ENCODE data around the gene IKZF1. TPM values are rescaled to one million over a fixed set of nuclear protein-coding genes. Genes with fewer than 3 reads are reported as not detected.

The IKZF1 gene
- not detected in 2 replicates for total RNA-seq (2014; rRNA removed; shearing (Covaris generic))
- polyA plus RNA-seq (2015; cell fraction: cytosol; rRNA removed), result not detected in 2 replicates
- not detected in 2 replicates for polyA plus RNA-seq (2015; cell fraction: nucleus; rRNA removed)

- no peak for DNase-seq (ENCODE audit: low read depth)
Observed at GRCh38 chr7:50304129-50304910, at the start of gene IKZF1. TSS of gene IKZF1 (plus strand) at chr7:50304716. CDS start at chr7:50319062, 14,346 bp downstream.

- DNase-seq (ENCODE audit: low read depth), result no peak
Observed at GRCh38 chr7:50261593-50261992, 42.9 kb upstream of the IKZF1 start.

GRCh38 chr7:50262446-50262845 is 42.1 kb upstream of the IKZF1 start:
- no peak for DNase-seq (ENCODE audit: low read depth)

GRCh38 chr7:50262916-50263690 is 41.4 kb upstream of the IKZF1 start:
- DNase-seq (ENCODE audit: low read depth), result peak; percentile 62

GRCh38 chr7:50264908-50265307 is 39.6 kb upstream of the IKZF1 start:
- DNase-seq (ENCODE audit: low read depth), result peak; percentile 44

- no peak for DNase-seq (ENCODE audit: low read depth)
Observed at GRCh38 chr7:50265968-50266634, 38.4 kb upstream of the IKZF1 start.

- peak; percentile 6 for DNase-seq (ENCODE audit: low read depth)
Observed at GRCh38 chr7:50266635-50267386, 37.7 kb upstream of the IKZF1 start.

GRCh38 chr7:50267525-50268041 is 36.9 kb upstream of the IKZF1 start:
- no peak for DNase-seq (ENCODE audit: low read depth)

GRCh38 chr7:50268223-50268622 is 36.3 kb upstream of the IKZF1 start:
- no peak for DNase-seq (ENCODE audit: low read depth)

GRCh38 chr7:50268990-50269389 is 35.5 kb upstream of the IKZF1 start:
- no peak for DNase-seq (ENCODE audit: low read depth)

- DNase-seq (ENCODE audit: low read depth), result no peak
Observed at GRCh38 chr7:50270531-50271018, 33.9 kb upstream of the IKZF1 start.

GRCh38 chr7:50272808-50273207 is 31.7 kb upstream of the IKZF1 start:
- no peak for DNase-seq (ENCODE audit: low read depth)

GRCh38 chr7:50273301-50273700 is 31.2 kb upstream of the IKZF1 start:
- DNase-seq (ENCODE audit: low read depth), result no peak

GRCh38 chr7:50273870-50274269 is 30.6 kb upstream of the IKZF1 start:
- no peak for DNase-seq (ENCODE audit: low read depth)

- DNase-seq (ENCODE audit: low read depth), result no peak
Observed at GRCh38 chr7:50274361-50274760, 30.2 kb upstream of the IKZF1 start.

GRCh38 chr7:50275430-50275829 is 29.1 kb upstream of the IKZF1 start:
- no peak for DNase-seq (ENCODE audit: low read depth)

- no peak for DNase-seq (ENCODE audit: low read depth)
Observed at GRCh38 chr7:50276483-50276882, 28.0 kb upstream of the IKZF1 start.

GRCh38 chr7:50278120-50278519 is 26.4 kb upstream of the IKZF1 start:
- no peak for DNase-seq (ENCODE audit: low read depth)

GRCh38 chr7:50281680-50282445 is 22.7 kb upstream of the IKZF1 start:
- no peak for DNase-seq (ENCODE audit: low read depth)
